Brain microvascular endothelial cell (primary cell): ENCODE results near the gene APLN.

Experiments
- DNase-seq: peaks from one replicate; pipeline ENCODE4 v3.0.0-alpha.2; 2020
- H3K27ac ChIP-seq: fragments of 250-450 bp; sonication (Bioruptor Pico); 2 replicates; pipeline ENCODE4 v1.5.1; 2020; ENCODE audit warnings: mild to moderate bottlenecking, moderate library complexity
- H3K27me3 ChIP-seq: fragments of 250-450 bp; sonication (Bioruptor Pico); replicated peaks from 2 replicates; pipeline ENCODE4 v1.5.1; 2020; ENCODE audit warnings: mild to moderate bottlenecking
- H3K36me3 ChIP-seq: fragments of 250-450 bp; sonication (Bioruptor Pico); replicated peaks from 2 replicates; pipeline ENCODE4 v1.5.1; 2020; ENCODE audit warnings: mild to moderate bottlenecking
- H3K4me3 ChIP-seq: 2 replicates; pipeline ENCODE4 v1.5.1; 2011; ENCODE audit warnings: low read depth, mild to moderate bottlenecking, control low read depth, low read length, moderate library complexity
- in situ Hi-C: cut with HindIII; loops from 2 replicates; pipeline ENCODE4 v1.10.0; 2017; ENCODE audit warnings: low sequenced_read_pairs, low pct_ligation_motif_present
- TF ChIP-seq, protein P1 (sequence below): IDR thresholded peaks from 2 replicates; pipeline ENCODE4 v1.5.1; 2011; ENCODE audit warnings: low read depth, mild to moderate bottlenecking, moderate library complexity, low read length, control low read depth, inconsistent platforms; ENCODE audit errors: missing control alignments

APLN gene

GRCh38 chrX:129697204-129697829 lies 42.6 kb upstream of the APLN start:
- H3K27me3 ChIP-seq: no peaks in the 10 kb centered on the region
- no peak overlapping the region for H3K27ac ChIP-seq
- in situ Hi-C loops: no loop called here

GRCh38 chrX:129696463-129697155 lies 41.9 kb upstream of the APLN start:
- TF ChIP-seq, protein P1, sequence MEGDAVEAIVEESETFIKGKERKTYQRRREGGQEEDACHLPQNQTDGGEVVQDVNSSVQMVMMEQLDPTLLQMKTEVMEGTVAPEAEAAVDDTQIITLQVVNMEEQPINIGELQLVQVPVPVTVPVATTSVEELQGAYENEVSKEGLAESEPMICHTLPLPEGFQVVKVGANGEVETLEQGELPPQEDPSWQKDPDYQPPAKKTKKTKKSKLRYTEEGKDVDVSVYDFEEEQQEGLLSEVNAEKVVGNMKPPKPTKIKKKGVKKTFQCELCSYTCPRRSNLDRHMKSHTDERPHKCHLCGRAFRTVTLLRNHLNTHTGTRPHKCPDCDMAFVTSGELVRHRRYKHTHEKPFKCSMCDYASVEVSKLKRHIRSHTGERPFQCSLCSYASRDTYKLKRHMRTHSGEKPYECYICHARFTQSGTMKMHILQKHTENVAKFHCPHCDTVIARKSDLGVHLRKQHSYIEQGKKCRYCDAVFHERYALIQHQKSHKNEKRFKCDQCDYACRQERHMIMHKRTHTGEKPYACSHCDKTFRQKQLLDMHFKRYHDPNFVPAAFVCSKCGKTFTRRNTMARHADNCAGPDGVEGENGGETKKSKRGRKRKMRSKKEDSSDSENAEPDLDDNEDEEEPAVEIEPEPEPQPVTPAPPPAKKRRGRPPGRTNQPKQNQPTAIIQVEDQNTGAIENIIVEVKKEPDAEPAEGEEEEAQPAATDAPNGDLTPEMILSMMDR: no peak
- in situ Hi-C loops: no loop called here
- Histone ChIP-seq H3K27me3 (no peaks in the 10 kb centered on the region), H3K36me3 (no peaks in the 10 kb centered on the region), H3K4me3 (no peak overlapping the region), H3K27ac (no peak overlapping the region)
- no peak for DNase-seq

More at GRCh38 chrX:129697204-129697829, 42.6 kb upstream of the APLN start:
- Histone ChIP-seq H3K36me3 (no peaks in the 10 kb centered on the region), H3K4me3 (no peak overlapping the region)
- TF ChIP-seq, protein P1: no peak
- no peak for DNase-seq

DNA sequence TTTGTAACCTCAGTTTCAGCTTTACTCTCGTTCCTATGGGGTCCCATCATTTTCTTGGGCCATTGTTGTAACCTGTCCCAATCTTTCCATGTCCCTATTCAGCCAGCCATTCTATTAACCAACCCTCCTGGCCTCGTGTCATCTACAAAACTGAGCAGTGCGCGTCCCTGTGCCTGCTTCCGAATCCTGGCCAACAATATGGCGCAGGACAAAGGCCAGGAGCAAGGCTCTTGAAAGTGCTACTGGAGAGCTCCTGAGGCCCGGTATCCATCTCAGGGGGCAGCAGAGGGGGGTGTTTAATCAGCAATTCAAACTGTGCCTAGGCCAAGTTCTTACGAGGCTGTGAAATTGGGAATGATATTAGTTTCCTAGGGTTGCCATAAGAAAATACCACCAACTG lies 41.2 kb upstream of the APLN start:
- Histone ChIP-seq H3K4me3 (no peak overlapping the region), H3K27me3 (no peaks in the 10 kb centered on the region), H3K27ac (no peak overlapping the region), H3K36me3 (no peaks in the 10 kb centered on the region)
- TF ChIP-seq, protein P1: no peak
- in situ Hi-C loops: no loop called here
- no peak for DNase-seq

- Histone ChIP-seq H3K4me3 (no peak overlapping the region), H3K36me3 (no peaks in the 10 kb centered on the region), H3K27ac (no peak overlapping the region), H3K27me3 (no peaks in the 10 kb centered on the region)
- no peak for DNase-seq
- TF ChIP-seq, protein P1: no peak
- in situ Hi-C loops: no loop called here
Measured at GRCh38 chrX:129695535-129695934, 40.8 kb upstream of the APLN start.

- DNase-seq: no peak
- TF ChIP-seq, protein P1: no peak
- in situ Hi-C loops: no loop called here
- H3K27me3 ChIP-seq: no peaks in the 10 kb centered on the region
- no peak overlapping the region for H3K4me3 ChIP-seq
- H3K36me3 ChIP-seq: no peaks in the 10 kb centered on the region
- no peak overlapping the region for H3K27ac ChIP-seq
Measured at GRCh38 chrX:129694805-129695204, 40.0 kb upstream of the APLN start.
